Cardiac muscle cell (in vitro differentiated cells and primary cell): Measurements from ENCODE around the gene CTRB1. TPM values are rescaled to one million over a fixed set of nuclear protein-coding genes. Genes with fewer than 3 reads are reported as not detected.

Experiments
- DNase-seq, 2 donors: peaks; one replicate each; pipeline versions ENCODE4 v3.0.0 to v3.0.0-alpha.2; 2010 to 2017; ENCODE audit warnings: low read depth in 1 of 2, low spot score in 1 of 2
- H3K27ac ChIP-seq: fragments of 200-600 bp; sonication (generic); 2 replicates; pipeline ENCODE4 v1.5.1; 2016
- H3K27me3 ChIP-seq: fragments of 200-600 bp; sonication (generic); 2 replicates; pipeline ENCODE4 v1.6.0; 2016; ENCODE audit warnings: control low read depth
- H3K36me3 ChIP-seq: fragments of 200-600 bp; sonication (generic); 2 replicates; pipeline ENCODE4 v1.5.1; 2016; ENCODE audit warnings: control low read depth
- H3K4me1 ChIP-seq: fragments of 200-600 bp; sonication (generic); 2 replicates; pipeline ENCODE4 v1.8.1; 2017; ENCODE audit warnings: low read depth, mild to moderate bottlenecking, mixed run types
- H3K4me3 ChIP-seq: fragments of 200-600 bp; sonication (generic); 2 replicates; pipeline ENCODE4 v1.5.1; 2016; ENCODE audit warnings: mild to moderate bottlenecking
- H3K9me3 ChIP-seq: fragments of 200-600 bp; sonication (generic); 2 replicates; pipeline ENCODE4 v1.5.1; 2017; ENCODE audit warnings: low read depth, mild to moderate bottlenecking, control low read depth
- CTCF ChIP-seq: IDR thresholded peaks from 2 replicates; pipeline ENCODE4 v1.5.1; 2012; ENCODE audit warnings: low read depth, mild to moderate bottlenecking, low read length
- polyA plus RNA-seq: library from polyadenylated mRNA; unstranded; fragments of >200 nt; fragmentation: Nextera tagmentation; extraction: Ambion mirVana; gene quantifications from 2 replicates; pipeline ENCODE4 v1.2.1, GENCODE V29; 2016
- total RNA-seq: library from RNA; depleted of rRNA; stranded (reverse); fragments of >200 nt; gene quantifications from 2 replicates; pipeline ENCODE4 v1.2.3, GENCODE V29; 2016

CTRB1 gene
- total RNA-seq (not detected in 2 replicates), polyA plus RNA-seq (0.22 and 1.1 TPM in 2 replicates)

GRCh38 chr16:75218256-75219076 is at the start of gene CTRB1:
Gene CTRB1 (plus strand): TSS chr16:75218988. CDS start chr16:75219008, 20 bp downstream.
- no peaks in the 10 kb centered on the region for H3K27me3 ChIP-seq
- H3K4me1 ChIP-seq, result no peaks in the 10 kb centered on the region
- no peaks in the 10 kb centered on the region for H3K36me3 ChIP-seq
- no peak for TF ChIP-seq CTCF
- no peak within 1 kb of the TSS for H3K27ac ChIP-seq
- no peak within 1 kb of the TSS for H3K4me3 ChIP-seq
- H3K9me3 ChIP-seq, result no peaks in the 10 kb centered on the region
- no peak for DNase-seq

GRCh38 chr16:75169899-75170405 is 48.8 kb upstream of the CTRB1 start:
- H3K36me3 ChIP-seq, result peaks cover 42% of the 10 kb centered on the region
- TF ChIP-seq CTCF, result no peak
- peaks cover 13% of the 10 kb centered on the region for H3K9me3 ChIP-seq
- H3K4me1 ChIP-seq, result no peaks in the 10 kb centered on the region
- H3K4me3 ChIP-seq, result no peak overlapping the region
- no peaks in the 10 kb centered on the region for H3K27me3 ChIP-seq
- no peak overlapping the region for H3K27ac ChIP-seq
- DNase-seq, result no peak

- Histone ChIP-seq H3K27ac (no peak overlapping the region), H3K36me3 (peaks cover 36% of the 10 kb centered on the region), H3K9me3 (peaks cover 13% of the 10 kb centered on the region), H3K4me1 (no peaks in the 10 kb centered on the region), H3K27me3 (no peaks in the 10 kb centered on the region), H3K4me3 (no peak overlapping the region)
- TF ChIP-seq CTCF, result no peak
- DNase-seq, result no peak
Measured at GRCh38 chr16:75172578-75172977, 46.2 kb upstream of the CTRB1 start.

GRCh38 chr16:75175074-75175473 is 43.7 kb upstream of the CTRB1 start:
- no peak for DNase-seq
- TF ChIP-seq CTCF, result no peak
- Histone ChIP-seq H3K27ac (no peak overlapping the region), H3K4me1 (no peaks in the 10 kb centered on the region), H3K27me3 (no peaks in the 10 kb centered on the region), H3K36me3 (peaks cover 15% of the 10 kb centered on the region), H3K4me3 (no peak overlapping the region), H3K9me3 (peaks cover 11% of the 10 kb centered on the region)

GRCh38 chr16:75176926-75177325 is 41.9 kb upstream of the CTRB1 start:
- H3K9me3 ChIP-seq, result no peaks in the 10 kb centered on the region
- no peak overlapping the region for H3K27ac ChIP-seq
- H3K4me3 ChIP-seq, result no peak overlapping the region
- H3K27me3 ChIP-seq, result no peaks in the 10 kb centered on the region
- no peaks in the 10 kb centered on the region for H3K4me1 ChIP-seq
- TF ChIP-seq CTCF, result no peak
- H3K36me3 ChIP-seq, result no peaks in the 10 kb centered on the region
- DNase-seq, result no peak
